AG09309 (cell line): ENCODE measurements around the gene ADI1.
"Not testable (repeated sequence)": the region's sequence is repeated elsewhere in the genome, so short reads cannot be mapped to it uniquely, and the experiment has no call there.

Experiments
- DNase-seq: peaks from one replicate; pipeline ENCODE4 v3.0.0-alpha.2; 2010; ENCODE audit warnings: low read depth
- H3K4me3 ChIP-seq: 2 replicates; pipeline ENCODE4 v1.5.1; 2011; ENCODE audit warnings: mild to moderate bottlenecking, low read depth, low read length, moderate library complexity; ENCODE audit not compliant: control insufficient read depth
- TF ChIP-seq, protein P1 (sequence below): IDR thresholded peaks from 2 replicates; pipeline ENCODE4 v1.5.1; 2011; ENCODE audit warnings: mild to moderate bottlenecking, low read depth, low read length, inconsistent platforms; ENCODE audit not compliant: insufficient read depth, control insufficient read depth; ENCODE audit errors: missing control alignments

Gene ADI1

DNA sequence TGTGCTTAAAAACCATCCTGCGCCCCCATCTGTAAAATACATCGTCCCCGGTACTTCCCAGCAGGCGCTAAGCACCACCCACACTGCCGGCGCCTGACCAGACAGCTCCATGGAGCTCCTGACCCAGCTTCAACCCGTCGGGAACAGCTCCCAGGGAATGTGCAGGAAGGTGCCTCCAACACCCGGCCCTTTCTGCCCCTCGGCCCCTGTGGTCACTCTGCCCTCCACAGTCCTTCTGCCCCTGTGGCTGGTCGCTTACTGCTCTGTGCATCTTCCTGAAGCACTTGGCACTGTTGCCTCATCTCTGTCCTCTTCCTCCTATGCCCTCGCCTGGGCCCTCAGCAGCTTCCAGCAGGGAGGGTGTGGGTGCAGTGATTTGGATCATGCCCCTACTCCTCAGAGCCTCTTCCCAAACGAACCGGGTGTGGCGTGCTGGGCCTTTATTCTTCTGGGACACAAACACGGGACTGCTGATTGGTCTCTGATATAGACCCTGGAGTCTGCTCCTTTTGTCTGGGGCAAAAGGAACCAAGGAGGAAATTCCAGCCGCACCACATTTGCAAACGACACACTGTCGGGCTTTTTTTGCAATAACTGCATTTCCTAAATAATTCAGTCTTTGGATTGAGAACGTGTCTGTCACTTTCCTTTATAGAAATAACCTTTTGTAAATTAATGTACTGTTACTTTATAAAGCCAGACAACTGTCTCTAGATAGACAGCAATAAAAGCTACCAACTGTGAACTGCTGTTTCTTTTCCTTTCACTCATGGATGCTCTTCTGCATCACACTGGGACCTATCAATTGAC lies 65.9 kb downstream of the ADI1 start:
- DNase-seq = no peak
- TF ChIP-seq, protein P1, sequence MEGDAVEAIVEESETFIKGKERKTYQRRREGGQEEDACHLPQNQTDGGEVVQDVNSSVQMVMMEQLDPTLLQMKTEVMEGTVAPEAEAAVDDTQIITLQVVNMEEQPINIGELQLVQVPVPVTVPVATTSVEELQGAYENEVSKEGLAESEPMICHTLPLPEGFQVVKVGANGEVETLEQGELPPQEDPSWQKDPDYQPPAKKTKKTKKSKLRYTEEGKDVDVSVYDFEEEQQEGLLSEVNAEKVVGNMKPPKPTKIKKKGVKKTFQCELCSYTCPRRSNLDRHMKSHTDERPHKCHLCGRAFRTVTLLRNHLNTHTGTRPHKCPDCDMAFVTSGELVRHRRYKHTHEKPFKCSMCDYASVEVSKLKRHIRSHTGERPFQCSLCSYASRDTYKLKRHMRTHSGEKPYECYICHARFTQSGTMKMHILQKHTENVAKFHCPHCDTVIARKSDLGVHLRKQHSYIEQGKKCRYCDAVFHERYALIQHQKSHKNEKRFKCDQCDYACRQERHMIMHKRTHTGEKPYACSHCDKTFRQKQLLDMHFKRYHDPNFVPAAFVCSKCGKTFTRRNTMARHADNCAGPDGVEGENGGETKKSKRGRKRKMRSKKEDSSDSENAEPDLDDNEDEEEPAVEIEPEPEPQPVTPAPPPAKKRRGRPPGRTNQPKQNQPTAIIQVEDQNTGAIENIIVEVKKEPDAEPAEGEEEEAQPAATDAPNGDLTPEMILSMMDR = no peak
- no peak overlapping the region for H3K4me3 ChIP-seq

DNA sequence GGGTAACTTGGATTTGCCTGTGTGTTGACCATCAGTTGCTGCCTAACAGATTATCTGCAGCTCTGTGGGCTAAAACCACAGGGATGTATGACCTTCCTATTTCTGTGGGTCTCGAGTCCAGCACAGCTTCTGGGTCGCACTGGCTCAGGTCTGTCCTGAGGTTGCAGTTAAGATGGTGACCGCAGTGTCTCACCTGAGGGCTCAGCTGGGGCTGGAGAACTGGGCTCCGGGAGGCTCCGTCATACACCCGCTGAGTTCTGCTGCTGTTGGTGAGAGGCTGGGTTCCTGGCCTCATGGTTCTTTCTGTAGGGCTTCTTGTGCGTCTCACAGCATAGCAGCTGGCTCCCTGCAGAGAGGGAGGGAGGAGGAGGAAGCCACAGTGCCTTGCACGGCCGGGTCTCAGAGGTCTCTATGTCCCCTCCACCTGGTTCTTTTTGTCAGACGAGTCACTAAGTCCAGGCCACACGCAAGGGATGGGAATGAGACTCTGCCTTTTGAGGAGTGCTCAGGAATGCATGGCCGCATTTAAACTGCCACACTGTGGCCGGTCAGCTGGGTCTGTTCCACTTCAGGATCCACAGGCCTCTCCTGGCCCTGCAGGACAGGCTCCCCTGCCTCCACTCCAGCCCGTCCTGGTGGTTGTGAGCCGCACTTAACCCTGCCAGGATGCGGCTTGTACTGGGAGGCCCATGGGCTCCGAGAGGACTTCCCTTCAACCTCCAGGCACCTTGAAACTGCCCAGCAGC lies 67.2 kb downstream of the ADI1 start:
- TF ChIP-seq, protein P1 = no peak
- no peak for DNase-seq
- H3K4me3 ChIP-seq = no peak overlapping the region

DNA sequence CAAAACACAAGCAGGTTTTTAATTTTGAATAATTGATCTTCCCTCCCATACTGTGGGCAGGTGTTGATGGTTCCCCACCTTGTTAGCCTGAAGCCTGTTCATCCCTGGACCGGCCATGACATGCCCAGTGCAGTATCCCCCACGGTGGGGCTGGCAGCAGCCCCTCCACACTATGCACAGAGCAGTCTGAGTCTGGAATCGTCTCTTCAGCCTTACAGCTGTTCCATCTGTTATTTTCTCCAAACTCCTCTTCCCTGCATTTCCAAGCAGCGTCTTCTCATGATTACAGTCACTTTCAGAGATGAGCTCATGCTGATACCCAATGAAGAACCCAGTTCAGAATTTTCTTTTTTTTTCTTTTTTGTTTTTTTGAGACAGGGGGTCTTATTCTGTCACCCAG lies 68.2 kb downstream of the ADI1 start:
- DNase-seq = no peak
- H3K4me3 ChIP-seq = no peak overlapping the region
- TF ChIP-seq, protein P1 = no peak

DNA sequence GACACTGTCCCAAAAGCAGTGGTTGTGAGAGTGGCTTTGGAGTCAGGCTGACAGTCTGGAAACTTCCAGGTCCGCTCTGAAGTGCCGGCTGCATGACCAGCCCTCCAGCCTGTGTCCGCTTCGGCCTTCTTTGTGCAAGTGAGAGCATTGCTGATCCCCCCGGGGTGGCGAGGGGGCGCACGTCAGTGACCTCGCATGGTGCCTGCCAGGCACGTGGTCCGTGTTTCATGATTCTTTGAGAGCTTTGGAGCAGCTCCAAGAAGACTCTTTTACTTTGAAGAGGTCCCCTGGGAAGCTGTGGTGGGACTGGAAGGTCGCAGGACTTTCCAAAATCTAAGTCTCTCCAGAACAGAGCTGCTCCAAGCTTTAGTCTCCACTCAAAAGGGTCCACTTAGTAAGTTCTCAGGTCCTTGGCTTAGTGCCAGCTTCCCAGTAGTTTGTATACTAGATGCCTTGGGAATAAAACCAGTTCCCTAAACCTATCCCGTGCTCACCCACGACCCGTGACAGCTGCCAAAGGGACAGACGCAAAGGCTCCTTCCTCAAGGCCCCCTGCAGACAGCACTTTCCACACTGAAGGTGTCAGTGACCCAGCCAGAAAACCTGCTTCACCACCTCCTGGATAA lies 68.8 kb downstream of the ADI1 start:
- TF ChIP-seq, protein P1 = no peak
- H3K4me3 ChIP-seq = no peak overlapping the region
- DNase-seq = no peak

DNA sequence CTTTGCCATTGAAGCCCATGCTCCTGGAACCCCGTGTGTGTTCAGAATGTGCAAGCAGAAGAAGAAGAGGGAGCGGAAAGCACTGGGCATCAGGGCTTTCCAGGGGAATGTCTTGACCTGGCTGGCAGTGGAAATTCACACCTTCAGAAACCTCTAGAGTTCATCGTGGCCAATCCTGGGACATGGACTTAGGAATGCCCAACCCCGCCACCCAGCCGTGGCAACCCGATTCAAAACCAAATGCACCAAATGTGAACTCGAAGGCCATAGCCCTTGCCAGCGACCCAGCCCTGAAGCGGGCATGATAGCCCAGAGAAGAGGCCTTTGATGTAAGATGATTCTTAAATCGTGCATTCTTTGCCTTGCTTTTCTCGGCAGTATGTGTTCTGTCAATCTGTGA lies 69.4 kb downstream of the ADI1 start:
- TF ChIP-seq, protein P1 = no peak
- H3K4me3 ChIP-seq = no peak overlapping the region
- DNase-seq = no peak

DNA sequence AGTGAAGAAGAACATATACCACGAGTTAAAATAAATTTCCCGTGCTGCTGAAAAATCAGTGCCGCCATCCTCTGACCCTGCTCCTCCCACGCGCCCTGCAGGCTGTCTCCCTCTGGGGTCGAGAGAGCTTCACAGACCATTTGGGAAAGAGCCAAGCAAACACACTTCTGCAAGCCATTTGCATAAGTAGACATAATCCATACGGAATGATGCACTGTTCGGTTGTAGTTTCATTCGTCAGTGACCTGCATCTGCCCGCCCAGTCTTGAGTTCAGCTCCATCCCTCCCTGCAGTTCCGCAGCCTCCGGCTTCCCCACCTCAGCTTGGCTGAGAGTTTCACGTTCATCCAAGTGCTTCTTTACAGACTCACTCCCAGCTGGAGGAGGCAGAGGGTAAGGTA lies 70.2 kb downstream of the ADI1 start:
- no peak for DNase-seq
- TF ChIP-seq, protein P1 = no peak

DNA sequence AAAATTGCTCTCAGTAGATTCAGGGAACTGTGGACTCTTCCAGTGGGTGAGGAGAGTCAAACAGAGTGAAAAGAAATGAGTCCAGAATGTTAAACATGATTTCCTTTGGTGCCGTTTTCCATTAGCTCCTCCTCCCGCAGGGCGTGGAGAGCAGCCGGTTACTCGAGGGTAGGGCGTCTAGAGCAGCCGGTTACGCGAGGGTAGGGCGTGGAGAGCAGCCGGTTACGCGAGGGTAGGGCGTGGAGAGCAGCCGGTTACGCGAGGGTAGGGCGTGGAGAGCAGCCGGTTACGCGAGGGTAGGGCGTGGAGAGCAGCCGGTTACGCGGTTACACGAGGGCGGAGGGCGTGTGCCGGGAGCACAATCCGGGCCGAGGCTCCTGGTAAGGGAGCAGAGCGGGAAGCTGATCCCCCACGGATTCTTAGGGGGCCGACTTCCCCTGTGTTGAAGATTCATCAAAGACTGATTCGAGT lies 70.9 kb downstream of the ADI1 start:
- not testable (repeated sequence) for DNase-seq, H3K4me3 ChIP-seq

More for the DNA sequence above, 70.2 kb downstream of the ADI1 start:
- H3K4me3 ChIP-seq = no peak overlapping the region
